H54 (cell line): Measurements from ENCODE around the gene PIEZO1.

Experiments
- DNase-seq: peaks from one replicate; pipeline ENCODE4 v3.0.0; 2011; ENCODE audit warnings: low spot score, mixed read lengths; ENCODE audit not compliant: insufficient read length
- FAIRE-seq: peaks from 3 replicates; lab custom pipeline; 2011; peaks lifted over from hg19 to GRCh38; lab: Jason Lieb, UNC
- POLR2A ChIP-seq: IDR thresholded peaks from 2 replicates; pipeline ENCODE4 v1.6.1; 2011; ENCODE audit warnings: low read depth, mild to moderate bottlenecking, low read length

Gene PIEZO1

GRCh38 chr16:88724855-88725555, 60.0 kb downstream of the PIEZO1 start:
- no peak for TF ChIP-seq POLR2A
- FAIRE-seq (no peak), DNase-seq (no peak)

- no peak for TF ChIP-seq POLR2A
- FAIRE-seq, result no peak
These were observed 61.1 kb downstream of the PIEZO1 start for GRCh38 chr16:88723911-88724310.

GRCh38 chr16:88723507-88723887, 61.5 kb downstream of the PIEZO1 start:
- TF ChIP-seq POLR2A, result no peak
- no peak for FAIRE-seq
- DNase-seq, result no peak

More at GRCh38 chr16:88723911-88724310, 61.1 kb downstream of the PIEZO1 start:
- DNase-seq, result no peak

GRCh38 chr16:88722784-88723506, 62.1 kb downstream of the PIEZO1 start:
- TF ChIP-seq POLR2A, result no peak
- DNase-seq (no peak), FAIRE-seq (no peak)

GRCh38 chr16:88721815-88722755, 62.9 kb downstream of the PIEZO1 start:
- no peak for TF ChIP-seq POLR2A
- no peak for DNase-seq
- no peak for FAIRE-seq

GRCh38 chr16:88721236-88721635, 63.8 kb downstream of the PIEZO1 start:
- no peak for DNase-seq
- no peak for TF ChIP-seq POLR2A
- FAIRE-seq, result no peak

- TF ChIP-seq POLR2A, result no peak
- FAIRE-seq (no peak), DNase-seq (no peak)
These were observed 64.5 kb downstream of the PIEZO1 start for GRCh38 chr16:88720396-88720970.

- TF ChIP-seq POLR2A, result no peak
- DNase-seq (no peak), FAIRE-seq (no peak)
These were observed 65.1 kb downstream of the PIEZO1 start for GRCh38 chr16:88719933-88720296.

- FAIRE-seq, result no peak
- no peak for TF ChIP-seq POLR2A
- no peak for DNase-seq
These were observed 65.6 kb downstream of the PIEZO1 start for GRCh38 chr16:88719267-88719932.

- FAIRE-seq, result no peak
- no peak for TF ChIP-seq POLR2A
- DNase-seq, result no peak
These were observed 66.8 kb downstream of the PIEZO1 start for GRCh38 chr16:88718178-88718577.

GRCh38 chr16:88716601-88717001, 68.4 kb downstream of the PIEZO1 start:
- FAIRE-seq (no peak), DNase-seq (no peak)
- TF ChIP-seq POLR2A, result no peak

GRCh38 chr16:88716201-88716600, 68.8 kb downstream of the PIEZO1 start:
- DNase-seq (no peak), FAIRE-seq (no peak)
- no peak for TF ChIP-seq POLR2A
